Measurements from ENCODE around the gene KIAA1671.

Gene KIAA1671

GRCh38 chr22:25053153-25053805, 100.8 kb downstream of the KIAA1671 start:
- peak overlapping the region in 1 of 2 donors; percentile 44 for H3K27ac Mint-ChIP-seq
- H3K36me3 Mint-ChIP-seq (ENCODE audit: insufficient read depth), result peaks cover 4% of the 10 kb centered on the region

GRCh38 chr22:25054943-25055511, 102.5 kb downstream of the KIAA1671 start:
- Mint-ChIP-seq H3K9me3 (peaks cover 0 to 3% of the 10 kb centered on the region in 2 donors), H3K27me3 (no peaks in the 10 kb centered on the region), H3K4me1 (ENCODE audit: low read depth in 2 of 2) (peaks cover 18 to 21% of the 10 kb centered on the region in 2 donors), H3K4me3 (peak overlapping the region; percentile 3 to 52), H3K27ac (peak overlapping the region; percentile 75 to 95), H3K36me3 (ENCODE audit: insufficient read depth) (peaks cover 4% of the 10 kb centered on the region)
- ATAC-seq (replicated peaks) (peak; percentile 91), DNase-seq (peak; percentile 24 to 63 (median 28))

More at GRCh38 chr22:25053153-25053805, 100.8 kb downstream of the KIAA1671 start:
- H3K9me3 Mint-ChIP-seq, result peaks cover 0 to 3% of the 10 kb centered on the region in 2 donors
- H3K27me3 Mint-ChIP-seq, result no peaks in the 10 kb centered on the region
- H3K4me3 Mint-ChIP-seq, result no peak overlapping the region
- DNase-seq (no peak), ATAC-seq (replicated peaks) (no peak)
- peaks cover 16 to 21% of the 10 kb centered on the region in 2 donors for H3K4me1 Mint-ChIP-seq (ENCODE audit: low read depth in 2 of 2)

GRCh38 chr22:25057013-25057881, 104.7 kb downstream of the KIAA1671 start:
- H3K27ac Mint-ChIP-seq, result peak overlapping the region; percentile 20 to 29

GRCh38 chr22:25059438-25059837, 106.9 kb downstream of the KIAA1671 start:
- peak overlapping the region; percentile 44 to 75 for H3K27ac Mint-ChIP-seq
- H3K4me1 Mint-ChIP-seq (ENCODE audit: low read depth in 2 of 2), result peaks cover 36 to 48% of the 10 kb centered on the region in 2 donors
- no peaks in the 10 kb centered on the region for H3K27me3 Mint-ChIP-seq
- H3K9me3 Mint-ChIP-seq, result no peaks in the 10 kb centered on the region
- H3K4me3 Mint-ChIP-seq, result peak overlapping the region in 1 of 2 donors; percentile 18
- no peaks in the 10 kb centered on the region for H3K36me3 Mint-ChIP-seq (ENCODE audit: insufficient read depth)
- DNase-seq, result no peak
- no peak for ATAC-seq (replicated peaks)

More at GRCh38 chr22:25057013-25057881, 104.7 kb downstream of the KIAA1671 start:
- no peak overlapping the region for H3K4me3 Mint-ChIP-seq
- peaks cover 32 to 42% of the 10 kb centered on the region in 2 donors for H3K4me1 Mint-ChIP-seq (ENCODE audit: low read depth in 2 of 2)
- H3K36me3 Mint-ChIP-seq (ENCODE audit: insufficient read depth), result peaks cover 4% of the 10 kb centered on the region
- H3K9me3 Mint-ChIP-seq, result no peaks in the 10 kb centered on the region
- DNase-seq, result peak; percentile 75 to 79 (median 75)
- H3K27me3 Mint-ChIP-seq, result no peaks in the 10 kb centered on the region
- peak; percentile 44 for ATAC-seq (replicated peaks)

- no peak for DNase-seq
These were observed 108.1 kb downstream of the KIAA1671 start for GRCh38 chr22:25060522-25061071.

GRCh38 chr22:25061134-25061533, 108.6 kb downstream of the KIAA1671 start:
- Mint-ChIP-seq H3K36me3 (ENCODE audit: insufficient read depth) (no peaks in the 10 kb centered on the region), H3K4me3 (peak overlapping the region in 1 of 2 donors; percentile 83), H3K27ac (peak overlapping the region; percentile 65 to 99), H3K27me3 (no peaks in the 10 kb centered on the region), H3K4me1 (ENCODE audit: low read depth in 2 of 2) (peaks cover 35 to 47% of the 10 kb centered on the region in 2 donors), H3K9me3 (no peaks in the 10 kb centered on the region)
- no peak for ATAC-seq (replicated peaks)
- no peak for DNase-seq

More at GRCh38 chr22:25060522-25061071, 108.1 kb downstream of the KIAA1671 start:
- Mint-ChIP-seq H3K4me1 (ENCODE audit: low read depth in 2 of 2) (peaks cover 34 to 47% of the 10 kb centered on the region in 2 donors), H3K27me3 (no peaks in the 10 kb centered on the region), H3K36me3 (ENCODE audit: insufficient read depth) (no peaks in the 10 kb centered on the region), H3K9me3 (no peaks in the 10 kb centered on the region), H3K4me3 (peak overlapping the region in 1 of 2 donors; percentile 83), H3K27ac (peak overlapping the region; percentile 65 to 99)
- no peak for ATAC-seq (replicated peaks)

GRCh38 chr22:25061605-25062376, 109.3 kb downstream of the KIAA1671 start:
- no peak for ATAC-seq (replicated peaks)
- peaks cover 39 to 46% of the 10 kb centered on the region in 2 donors for H3K4me1 Mint-ChIP-seq (ENCODE audit: low read depth in 2 of 2)
- H3K27me3 Mint-ChIP-seq, result no peaks in the 10 kb centered on the region
- H3K36me3 Mint-ChIP-seq (ENCODE audit: insufficient read depth), result no peaks in the 10 kb centered on the region
- H3K9me3 Mint-ChIP-seq, result no peaks in the 10 kb centered on the region
- no peak for DNase-seq
- H3K4me3 Mint-ChIP-seq, result peak overlapping the region; percentile 71 to 83
- H3K27ac Mint-ChIP-seq, result peak overlapping the region; percentile 94 to 99

GRCh38 chr22:25062386-25063085, 110.0 kb downstream of the KIAA1671 start:
- H3K27ac Mint-ChIP-seq, result peak overlapping the region; percentile 94 to 99
- H3K4me3 Mint-ChIP-seq, result peak overlapping the region; percentile 71 to 83
- peak; percentile 98 for ATAC-seq (replicated peaks)
- peaks cover 6% of the 10 kb centered on the region for H3K36me3 Mint-ChIP-seq (ENCODE audit: insufficient read depth)
- peaks cover 39 to 48% of the 10 kb centered on the region in 2 donors for H3K4me1 Mint-ChIP-seq (ENCODE audit: low read depth in 2 of 2)
- peak; percentile 70 to 75 (median 75) for DNase-seq
- no peaks in the 10 kb centered on the region for H3K9me3 Mint-ChIP-seq
- no peaks in the 10 kb centered on the region for H3K27me3 Mint-ChIP-seq

- DNase-seq, result no peak
- no peak for ATAC-seq (replicated peaks)
These were observed 112.5 kb downstream of the KIAA1671 start for GRCh38 chr22:25064894-25065560.

GRCh38 chr22:25066861-25067435, 114.4 kb downstream of the KIAA1671 start:
- peak overlapping the region; percentile 87 to 95 for H3K4me3 Mint-ChIP-seq
- DNase-seq (no peak), ATAC-seq (replicated peaks) (no peak)
- H3K4me1 Mint-ChIP-seq (ENCODE audit: low read depth in 2 of 2), result peaks cover 64 to 70% of the 10 kb centered on the region in 2 donors
- no peaks in the 10 kb centered on the region for H3K9me3 Mint-ChIP-seq
- H3K27me3 Mint-ChIP-seq, result no peaks in the 10 kb centered on the region
- H3K27ac Mint-ChIP-seq, result peak overlapping the region; percentile 96 to 98
- H3K36me3 Mint-ChIP-seq (ENCODE audit: insufficient read depth), result peaks cover 12% of the 10 kb centered on the region

More at GRCh38 chr22:25064894-25065560, 112.5 kb downstream of the KIAA1671 start:
- H3K9me3 Mint-ChIP-seq, result no peaks in the 10 kb centered on the region
- peaks cover 59 to 69% of the 10 kb centered on the region in 2 donors for H3K4me1 Mint-ChIP-seq (ENCODE audit: low read depth in 2 of 2)
- H3K27me3 Mint-ChIP-seq, result no peaks in the 10 kb centered on the region
- H3K4me3 Mint-ChIP-seq, result peak overlapping the region in 1 of 2 donors; percentile 39
- peak overlapping the region in 1 of 2 donors; percentile 76 for H3K27ac Mint-ChIP-seq
- peaks cover 12% of the 10 kb centered on the region for H3K36me3 Mint-ChIP-seq (ENCODE audit: insufficient read depth)

- Mint-ChIP-seq H3K36me3 (ENCODE audit: insufficient read depth) (peaks cover 12% of the 10 kb centered on the region), H3K4me3 (peak overlapping the region; percentile 87 to 95), H3K27ac (peak overlapping the region; percentile 96 to 98), H3K4me1 (ENCODE audit: low read depth in 2 of 2) (peaks cover 65 to 70% of the 10 kb centered on the region in 2 donors), H3K9me3 (no peaks in the 10 kb centered on the region), H3K27me3 (no peaks in the 10 kb centered on the region)
- DNase-seq (peak; percentile 82 to 85 (median 84)), ATAC-seq (replicated peaks) (peak; percentile 90)
These were observed 115.4 kb downstream of the KIAA1671 start for GRCh38 chr22:25067851-25068421.
